ENCODE data around the gene FRMPD4.

The FRMPD4 gene

GRCh38 chrX:12292996-12293765, 154.9 kb downstream of the FRMPD4 start:
- Histone ChIP-seq H3K9me3 (ENCODE audit: control insufficient read depth in 1 of 2, low read length in 2 of 2) (no peaks in the 10 kb centered on the region), H3K9ac (ENCODE audit: low read depth in 1 of 2, low read length in 2 of 2) (no peak overlapping the region), H3K27me3 (ENCODE audit: control insufficient read depth in 1 of 2, insufficient read depth in 2 of 2, low read length in 2 of 2) (no peaks in the 10 kb centered on the region), H3K36me3 (ENCODE audit: control insufficient read depth in 1 of 2, insufficient read depth in 2 of 2, low read length in 2 of 2) (no peaks in the 10 kb centered on the region), H3K4me3 (ENCODE audit: low read depth in 1 of 2, low read length in 2 of 2) (no peak overlapping the region), H3K4me1 (ENCODE audit: control insufficient read depth in 1 of 2, insufficient read depth in 2 of 2, low read length in 2 of 2) (no peaks in the 10 kb centered on the region), H3K27ac (ENCODE audit: low read depth, low read length) (no peak overlapping the region)

GRCh38 chrX:12297353-12297752, 159.1 kb downstream of the FRMPD4 start:
- Histone ChIP-seq H3K4me1 (ENCODE audit: control insufficient read depth in 1 of 2, insufficient read depth in 2 of 2, low read length in 2 of 2) (no peaks in the 10 kb centered on the region), H3K9ac (ENCODE audit: low read depth in 1 of 2, low read length in 2 of 2) (no peak overlapping the region), H3K4me3 (ENCODE audit: low read depth in 1 of 2, low read length in 2 of 2) (no peak overlapping the region), H3K36me3 (ENCODE audit: control insufficient read depth in 1 of 2, insufficient read depth in 2 of 2, low read length in 2 of 2) (no peaks in the 10 kb centered on the region), H3K27ac (ENCODE audit: low read depth, low read length) (no peak overlapping the region), H3K27me3 (ENCODE audit: control insufficient read depth in 1 of 2, insufficient read depth in 2 of 2, low read length in 2 of 2) (no peaks in the 10 kb centered on the region), H3K9me3 (ENCODE audit: control insufficient read depth in 1 of 2, low read length in 2 of 2) (no peaks in the 10 kb centered on the region)

GRCh38 chrX:12301288-12301687, 163.0 kb downstream of the FRMPD4 start:
- Histone ChIP-seq H3K9ac (ENCODE audit: low read depth in 1 of 2, low read length in 2 of 2) (no peak overlapping the region), H3K4me3 (ENCODE audit: low read depth in 1 of 2, low read length in 2 of 2) (no peak overlapping the region), H3K36me3 (ENCODE audit: control insufficient read depth in 1 of 2, insufficient read depth in 2 of 2, low read length in 2 of 2) (no peaks in the 10 kb centered on the region), H3K27me3 (ENCODE audit: control insufficient read depth in 1 of 2, insufficient read depth in 2 of 2, low read length in 2 of 2) (no peaks in the 10 kb centered on the region), H3K9me3 (ENCODE audit: control insufficient read depth in 1 of 2, low read length in 2 of 2) (no peaks in the 10 kb centered on the region), H3K27ac (ENCODE audit: low read depth, low read length) (no peak overlapping the region), H3K4me1 (ENCODE audit: control insufficient read depth in 1 of 2, insufficient read depth in 2 of 2, low read length in 2 of 2) (no peaks in the 10 kb centered on the region)

- no peak overlapping the region for H3K4me3 ChIP-seq (ENCODE audit: low read depth in 1 of 2, low read length in 2 of 2)
- H3K36me3 ChIP-seq (ENCODE audit: control insufficient read depth in 1 of 2, insufficient read depth in 2 of 2, low read length in 2 of 2): no peaks in the 10 kb centered on the region
- no peaks in the 10 kb centered on the region for H3K27me3 ChIP-seq (ENCODE audit: control insufficient read depth in 1 of 2, insufficient read depth in 2 of 2, low read length in 2 of 2)
- no peak overlapping the region for H3K9ac ChIP-seq (ENCODE audit: low read depth in 1 of 2, low read length in 2 of 2)
- no peaks in the 10 kb centered on the region for H3K9me3 ChIP-seq (ENCODE audit: control insufficient read depth in 1 of 2, low read length in 2 of 2)
- H3K4me1 ChIP-seq (ENCODE audit: control insufficient read depth in 1 of 2, insufficient read depth in 2 of 2, low read length in 2 of 2): no peaks in the 10 kb centered on the region
- no peak overlapping the region for H3K27ac ChIP-seq (ENCODE audit: low read depth, low read length)
These were observed 166.0 kb downstream of the FRMPD4 start for GRCh38 chrX:12304261-12304660.

- H3K4me3 ChIP-seq (ENCODE audit: low read depth in 1 of 2, low read length in 2 of 2): no peak overlapping the region
These were observed 169.7 kb downstream of the FRMPD4 start for GRCh38 chrX:12307961-12308360.

GRCh38 chrX:12308420-12308819, 170.1 kb downstream of the FRMPD4 start:
- Histone ChIP-seq H3K9me3 (ENCODE audit: control insufficient read depth in 1 of 2, low read length in 2 of 2) (no peaks in the 10 kb centered on the region), H3K4me3 (ENCODE audit: low read depth in 1 of 2, low read length in 2 of 2) (no peak overlapping the region), H3K27me3 (ENCODE audit: control insufficient read depth in 1 of 2, insufficient read depth in 2 of 2, low read length in 2 of 2) (no peaks in the 10 kb centered on the region), H3K36me3 (ENCODE audit: control insufficient read depth in 1 of 2, insufficient read depth in 2 of 2, low read length in 2 of 2) (no peaks in the 10 kb centered on the region), H3K4me1 (ENCODE audit: control insufficient read depth in 1 of 2, insufficient read depth in 2 of 2, low read length in 2 of 2) (no peaks in the 10 kb centered on the region), H3K27ac (ENCODE audit: low read depth, low read length) (no peak overlapping the region), H3K9ac (ENCODE audit: low read depth in 1 of 2, low read length in 2 of 2) (no peak overlapping the region)

More at GRCh38 chrX:12307961-12308360, 169.7 kb downstream of the FRMPD4 start:
- no peaks in the 10 kb centered on the region for H3K27me3 ChIP-seq (ENCODE audit: control insufficient read depth in 1 of 2, insufficient read depth in 2 of 2, low read length in 2 of 2)
- H3K36me3 ChIP-seq (ENCODE audit: control insufficient read depth in 1 of 2, insufficient read depth in 2 of 2, low read length in 2 of 2): no peaks in the 10 kb centered on the region
- H3K4me1 ChIP-seq (ENCODE audit: control insufficient read depth in 1 of 2, insufficient read depth in 2 of 2, low read length in 2 of 2): no peaks in the 10 kb centered on the region
- H3K9me3 ChIP-seq (ENCODE audit: control insufficient read depth in 1 of 2, low read length in 2 of 2): no peaks in the 10 kb centered on the region
- no peak overlapping the region for H3K27ac ChIP-seq (ENCODE audit: low read depth, low read length)
- no peak overlapping the region for H3K9ac ChIP-seq (ENCODE audit: low read depth in 1 of 2, low read length in 2 of 2)

GRCh38 chrX:12309040-12309743, 170.9 kb downstream of the FRMPD4 start:
- no peak overlapping the region for H3K4me3 ChIP-seq (ENCODE audit: low read depth in 1 of 2, low read length in 2 of 2)
- H3K36me3 ChIP-seq (ENCODE audit: control insufficient read depth in 1 of 2, insufficient read depth in 2 of 2, low read length in 2 of 2): no peaks in the 10 kb centered on the region
- H3K27me3 ChIP-seq (ENCODE audit: control insufficient read depth in 1 of 2, insufficient read depth in 2 of 2, low read length in 2 of 2): no peaks in the 10 kb centered on the region
- H3K9me3 ChIP-seq (ENCODE audit: control insufficient read depth in 1 of 2, low read length in 2 of 2): no peaks in the 10 kb centered on the region
- H3K27ac ChIP-seq (ENCODE audit: low read depth, low read length): no peak overlapping the region
- no peak overlapping the region for H3K9ac ChIP-seq (ENCODE audit: low read depth in 1 of 2, low read length in 2 of 2)
- H3K4me1 ChIP-seq (ENCODE audit: control insufficient read depth in 1 of 2, insufficient read depth in 2 of 2, low read length in 2 of 2): no peaks in the 10 kb centered on the region

GRCh38 chrX:12309744-12310076, 171.4 kb downstream of the FRMPD4 start:
- no peak overlapping the region for H3K27ac ChIP-seq (ENCODE audit: low read depth, low read length)
- no peak overlapping the region for H3K4me3 ChIP-seq (ENCODE audit: low read depth in 1 of 2, low read length in 2 of 2)
- H3K36me3 ChIP-seq (ENCODE audit: control insufficient read depth in 1 of 2, insufficient read depth in 2 of 2, low read length in 2 of 2): no peaks in the 10 kb centered on the region
- no peak overlapping the region for H3K9ac ChIP-seq (ENCODE audit: low read depth in 1 of 2, low read length in 2 of 2)
- no peaks in the 10 kb centered on the region for H3K27me3 ChIP-seq (ENCODE audit: control insufficient read depth in 1 of 2, insufficient read depth in 2 of 2, low read length in 2 of 2)
- no peaks in the 10 kb centered on the region for H3K4me1 ChIP-seq (ENCODE audit: control insufficient read depth in 1 of 2, insufficient read depth in 2 of 2, low read length in 2 of 2)
- no peaks in the 10 kb centered on the region for H3K9me3 ChIP-seq (ENCODE audit: control insufficient read depth in 1 of 2, low read length in 2 of 2)

- no peaks in the 10 kb centered on the region for H3K4me1 ChIP-seq (ENCODE audit: control insufficient read depth in 1 of 2, insufficient read depth in 2 of 2, low read length in 2 of 2)
- no peaks in the 10 kb centered on the region for H3K27me3 ChIP-seq (ENCODE audit: control insufficient read depth in 1 of 2, insufficient read depth in 2 of 2, low read length in 2 of 2)
- no peaks in the 10 kb centered on the region for H3K9me3 ChIP-seq (ENCODE audit: control insufficient read depth in 1 of 2, low read length in 2 of 2)
- H3K4me3 ChIP-seq (ENCODE audit: low read depth in 1 of 2, low read length in 2 of 2): no peak overlapping the region
- H3K36me3 ChIP-seq (ENCODE audit: control insufficient read depth in 1 of 2, insufficient read depth in 2 of 2, low read length in 2 of 2): no peaks in the 10 kb centered on the region
- no peak overlapping the region for H3K9ac ChIP-seq (ENCODE audit: low read depth in 1 of 2, low read length in 2 of 2)
- H3K27ac ChIP-seq (ENCODE audit: low read depth, low read length): no peak overlapping the region
These were observed 176.4 kb downstream of the FRMPD4 start for GRCh38 chrX:12314651-12315050.

GRCh38 chrX:12315526-12315925, 177.3 kb downstream of the FRMPD4 start:
- Histone ChIP-seq H3K4me1 (ENCODE audit: control insufficient read depth in 1 of 2, insufficient read depth in 2 of 2, low read length in 2 of 2) (no peaks in the 10 kb centered on the region), H3K9me3 (ENCODE audit: control insufficient read depth in 1 of 2, low read length in 2 of 2) (no peaks in the 10 kb centered on the region), H3K9ac (ENCODE audit: low read depth in 1 of 2, low read length in 2 of 2) (no peak overlapping the region), H3K4me3 (ENCODE audit: low read depth in 1 of 2, low read length in 2 of 2) (no peak overlapping the region), H3K27me3 (ENCODE audit: control insufficient read depth in 1 of 2, insufficient read depth in 2 of 2, low read length in 2 of 2) (no peaks in the 10 kb centered on the region), H3K36me3 (ENCODE audit: control insufficient read depth in 1 of 2, insufficient read depth in 2 of 2, low read length in 2 of 2) (no peaks in the 10 kb centered on the region), H3K27ac (ENCODE audit: low read depth, low read length) (no peak overlapping the region)
